Activated CD4-positive, alpha-beta T cell treated with anti-CD3 and anti-CD28 coated beads, Interleukin-2, amount 50 U/mL, for 16 hours (primary cell): ENCODE results near the gene PGAP3.
A peak's percentile ranks its signal among the peaks of the same experiment; 100 is the strongest.

Source experiments
- DNase-seq: peaks from one replicate; pipeline ENCODE4 v3.0.0-alpha.2; 2020

Gene PGAP3

DNA sequence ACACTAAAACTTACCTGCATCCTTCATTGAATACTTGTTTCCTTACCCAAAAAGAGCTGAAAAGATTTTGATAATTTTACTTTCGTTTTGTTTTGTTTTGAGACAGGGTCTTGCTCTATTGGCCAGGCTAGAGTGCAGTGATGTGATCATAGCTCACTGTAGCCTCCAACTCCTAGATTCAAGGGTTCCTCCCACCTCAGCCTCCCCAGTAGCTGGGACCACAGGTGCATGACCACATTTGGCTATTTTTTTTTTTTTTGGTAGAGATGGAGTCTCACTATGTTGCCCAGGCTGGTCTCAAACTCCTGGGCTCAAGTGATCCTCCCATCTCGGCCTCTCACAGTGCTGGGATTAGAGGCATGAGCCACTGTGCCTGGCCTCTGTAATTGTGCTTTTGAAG, 32.8 kb downstream of the PGAP3 start:
- DNase-seq, result no peak

DNA sequence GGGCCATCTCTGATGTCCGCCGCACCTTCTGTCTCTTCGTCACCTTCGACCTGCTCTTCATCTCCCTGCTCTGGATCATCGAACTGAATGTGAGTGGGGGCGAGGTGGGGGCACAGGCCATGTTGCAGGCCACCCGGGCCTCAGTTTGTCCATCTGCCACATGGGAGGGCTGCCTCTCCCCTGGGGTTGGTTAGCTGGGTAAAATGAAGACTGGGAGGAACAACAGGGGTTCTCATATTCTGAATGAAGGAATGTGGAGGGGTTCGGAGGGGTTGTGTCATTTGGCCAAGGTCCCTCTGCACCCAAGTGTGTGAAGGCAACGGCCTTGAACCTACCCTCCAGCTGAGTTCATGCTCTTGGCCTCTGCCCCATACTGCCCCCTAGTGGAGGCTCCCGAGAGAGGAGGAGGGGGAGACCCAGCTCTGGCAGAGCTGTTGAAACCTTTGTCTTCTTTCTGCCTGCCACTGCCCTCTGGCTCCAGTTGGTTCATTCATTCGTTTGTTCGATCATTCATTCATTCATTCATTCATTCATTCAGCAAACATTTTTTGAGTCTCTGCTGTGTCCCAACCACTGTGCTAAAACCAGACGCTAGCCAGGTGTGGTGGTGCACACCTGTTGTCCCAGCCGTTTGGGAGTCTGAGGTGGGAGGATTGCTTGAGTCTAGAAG, 34.1 kb downstream of the PGAP3 start:
- DNase-seq, result peak; percentile 79

DNA sequence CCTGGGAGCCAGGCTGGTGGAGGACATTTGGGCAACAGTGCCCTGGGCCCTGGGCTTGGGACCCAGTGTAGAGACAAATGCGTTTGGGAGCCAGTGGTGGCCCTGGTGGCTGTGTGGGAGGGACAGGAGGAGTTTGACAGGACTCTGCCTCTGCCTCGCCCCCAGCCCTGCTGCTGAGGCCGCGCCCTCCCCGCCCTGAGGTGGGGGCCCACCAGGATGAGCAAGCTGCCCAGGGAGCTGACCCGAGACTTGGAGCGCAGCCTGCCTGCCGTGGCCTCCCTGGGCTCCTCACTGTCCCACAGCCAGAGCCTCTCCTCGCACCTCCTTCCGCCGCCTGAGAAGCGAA, 34.6 kb downstream of the PGAP3 start:
- no peak for DNase-seq

DNA sequence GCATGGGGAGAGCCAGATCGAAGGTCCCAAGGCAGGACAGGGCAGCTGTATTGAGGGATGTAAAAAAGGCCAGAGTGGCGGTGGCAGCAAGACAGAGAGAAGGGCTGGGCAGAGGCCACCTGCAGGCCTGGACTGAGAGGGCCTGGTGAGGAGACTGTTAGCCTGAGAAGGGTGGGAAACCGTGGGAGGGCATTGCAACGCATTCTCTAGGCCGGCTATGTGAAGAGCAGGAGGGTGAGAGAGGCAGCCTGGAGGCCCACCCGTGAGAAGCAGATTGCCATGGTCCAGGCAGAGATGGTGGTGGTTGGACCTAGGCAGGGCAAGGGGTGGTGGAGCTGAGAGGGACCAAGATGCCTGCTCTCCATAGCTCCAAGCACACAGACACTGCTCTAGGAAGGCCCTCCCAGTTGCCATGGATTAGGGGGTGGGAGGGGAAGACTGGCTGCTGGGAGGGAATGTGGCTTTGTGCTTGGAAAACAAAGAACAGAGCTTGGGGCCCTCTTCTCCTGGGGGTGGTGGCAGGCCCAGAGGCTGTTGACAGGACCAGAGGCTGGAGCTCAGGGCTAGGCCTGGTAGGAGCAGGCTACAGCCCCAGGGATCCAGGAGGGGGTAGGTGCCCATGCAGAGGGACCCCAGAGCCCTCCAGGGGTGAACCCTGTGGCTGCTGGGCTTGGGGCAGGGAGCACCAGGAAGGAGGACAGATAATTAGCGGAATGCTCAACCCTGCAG, 35.1 kb downstream of the PGAP3 start:
- no peak for DNase-seq

DNA sequence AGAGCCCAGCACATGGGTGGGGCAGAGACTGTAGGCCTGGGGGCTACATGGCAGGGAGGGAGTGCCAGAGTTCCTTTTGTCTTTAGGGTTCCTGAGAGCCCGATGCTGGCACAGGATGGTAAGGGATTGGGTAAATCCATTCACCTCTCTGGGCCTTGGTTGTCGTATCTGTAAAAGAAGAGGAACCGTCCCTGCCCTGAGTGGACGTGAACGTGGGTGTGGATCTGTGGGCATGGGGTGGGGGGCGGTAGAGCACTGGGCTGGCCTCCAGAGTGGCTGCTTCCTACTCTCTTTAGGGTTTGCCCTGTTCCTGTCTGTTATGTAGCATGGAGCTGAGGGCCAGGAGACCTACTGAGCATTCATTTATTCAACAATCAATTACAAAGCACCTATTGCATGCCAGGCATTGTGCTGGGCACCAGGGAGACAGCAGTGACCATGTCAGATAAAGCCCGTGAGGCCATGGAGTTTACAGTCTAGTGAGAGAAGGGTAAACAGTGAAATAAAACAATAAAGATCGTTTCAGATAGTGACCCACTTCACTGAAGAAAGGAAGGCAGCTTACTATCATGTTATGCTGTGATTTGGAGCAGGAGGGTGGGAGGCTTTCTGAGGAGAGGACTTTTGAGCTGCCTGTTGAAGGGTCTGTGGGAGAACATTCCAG, 35.8 kb downstream of the PGAP3 start:
- DNase-seq, result no peak

DNA sequence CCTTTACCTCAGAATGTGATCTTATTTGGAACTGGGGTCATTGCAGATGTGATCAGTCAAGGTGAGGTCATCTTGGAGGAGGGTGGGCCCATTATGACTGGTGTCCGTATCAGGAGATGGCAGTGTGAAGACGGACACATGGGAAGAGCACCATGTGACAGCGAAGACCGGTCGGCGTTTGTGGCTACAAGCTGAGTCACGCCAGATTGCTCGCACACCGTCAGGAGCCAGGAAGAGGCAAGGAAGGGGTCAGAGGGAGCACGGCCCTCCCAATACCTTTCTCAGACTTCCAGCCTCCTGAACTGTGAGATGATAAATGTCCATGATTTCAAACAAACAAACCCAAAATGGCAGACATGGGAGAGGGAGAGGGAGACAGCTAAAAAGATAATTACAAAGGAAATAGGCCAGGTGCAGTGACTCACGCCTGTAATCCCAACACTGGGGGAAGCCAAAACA, 37.7 kb downstream of the PGAP3 start:
- no peak for DNase-seq

DNA sequence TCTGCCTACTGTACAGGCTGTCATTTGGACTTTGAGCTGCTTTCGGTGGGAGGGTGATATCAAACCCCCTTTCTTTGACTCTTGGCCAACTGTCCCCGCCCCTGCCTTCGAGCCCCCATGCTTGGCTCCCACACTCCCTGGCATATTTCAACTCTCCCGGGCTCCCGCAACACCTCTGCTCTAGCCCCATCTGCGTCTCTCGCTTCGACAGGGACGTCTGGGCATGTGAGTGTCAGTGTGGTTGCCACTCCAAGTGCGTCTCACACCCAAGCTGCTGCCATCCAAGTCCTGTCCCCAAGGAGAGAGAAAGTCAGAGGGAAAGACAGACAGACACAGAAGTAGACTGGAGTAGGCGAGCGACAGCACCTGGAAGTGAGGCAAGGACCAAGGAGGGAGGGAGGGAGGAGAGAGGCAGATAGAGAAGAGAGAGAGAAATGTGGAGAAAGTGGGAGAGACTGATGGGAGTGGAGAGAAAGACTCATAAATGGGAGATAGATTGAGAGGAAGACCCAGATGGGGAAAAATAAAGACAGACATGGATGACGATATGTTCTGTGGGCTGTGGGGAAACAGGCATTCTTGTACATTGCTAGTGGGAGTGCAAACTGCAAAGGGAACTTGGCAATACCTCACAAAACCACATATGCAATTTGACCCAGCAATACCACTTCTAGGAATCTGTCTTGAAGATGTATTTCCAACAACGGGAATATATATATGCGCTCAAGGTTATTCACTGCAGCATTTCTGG, 39.1 kb downstream of the PGAP3 start:
- no peak for DNase-seq

DNA sequence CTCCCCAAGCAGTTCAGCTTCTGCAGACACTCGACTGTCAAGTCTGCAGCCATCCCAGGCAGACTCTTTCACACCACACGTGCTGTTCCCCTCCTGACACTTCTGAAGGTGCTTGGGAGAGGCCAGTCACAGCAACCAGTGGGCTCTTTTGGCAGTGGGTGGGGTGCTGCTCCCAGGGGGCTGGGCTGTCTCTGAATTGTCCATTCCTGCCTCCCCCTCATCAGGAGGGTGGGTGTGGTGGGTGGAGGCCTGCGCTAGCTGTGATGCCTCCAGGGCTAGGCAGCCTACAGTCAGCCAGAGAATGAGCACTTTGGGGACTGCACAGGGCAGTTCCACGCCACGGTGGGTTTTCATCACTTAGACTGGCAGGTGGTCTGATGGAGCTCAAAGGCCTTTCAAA, 40.6 kb downstream of the PGAP3 start:
- no peak for DNase-seq

DNA sequence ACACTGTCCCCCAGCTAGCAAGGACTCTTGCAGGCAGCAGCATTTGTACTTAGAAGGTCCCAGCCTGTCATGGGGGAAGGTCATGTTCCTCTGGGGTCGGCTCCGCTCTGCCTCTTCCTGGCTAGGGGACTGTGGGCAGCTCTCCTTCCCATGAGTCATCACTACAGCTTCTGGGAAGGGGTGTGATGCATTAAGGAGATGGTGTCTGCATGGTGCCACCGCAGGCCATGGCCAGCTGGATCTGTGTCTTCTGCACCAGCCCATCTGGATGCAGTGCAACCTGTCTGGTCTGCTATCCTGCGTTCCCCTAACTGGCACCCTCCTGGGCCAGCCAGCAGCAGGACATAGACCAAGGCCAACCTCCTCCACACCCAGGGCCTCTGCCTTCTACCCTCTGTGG, 44.6 kb downstream of the PGAP3 start:
- no peak for DNase-seq

DNA sequence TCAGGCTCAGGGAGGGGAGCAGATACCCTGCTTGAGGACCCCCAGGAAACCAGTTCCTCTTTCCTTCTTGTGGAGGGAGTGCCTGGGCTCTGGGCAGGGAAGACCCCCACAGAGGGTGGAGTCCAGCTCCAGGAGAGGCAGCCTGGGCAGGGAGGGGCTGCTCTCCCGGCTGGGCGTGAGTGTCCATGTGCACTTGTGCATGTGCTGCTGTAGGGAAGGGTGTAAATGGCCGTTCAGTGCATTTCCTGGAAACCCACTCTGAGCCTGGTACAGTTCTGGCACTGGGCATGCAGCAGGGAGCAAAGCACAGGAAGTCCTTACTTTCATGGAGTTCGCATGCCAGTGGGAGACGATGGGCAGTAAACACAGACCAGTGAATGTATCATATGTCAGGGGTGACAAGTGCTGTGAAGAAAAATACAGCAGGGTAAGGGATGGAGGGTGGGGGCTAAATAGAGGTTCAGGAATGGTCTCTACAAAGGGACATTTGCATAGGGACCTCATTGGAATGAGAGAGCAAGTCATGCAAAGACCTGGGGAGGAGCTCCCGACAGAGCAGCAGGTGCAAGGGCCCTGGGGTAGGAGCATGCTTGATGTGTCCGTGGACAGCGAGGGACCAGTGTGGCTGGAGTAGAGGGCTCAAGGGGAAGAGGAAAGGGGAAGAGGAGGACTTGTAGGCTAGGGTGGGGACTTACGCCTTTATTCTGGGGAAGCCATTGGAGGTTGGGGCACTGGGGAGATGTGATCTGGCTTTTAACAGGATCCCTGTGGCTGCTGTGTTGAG, 45.4 kb downstream of the PGAP3 start:
- no peak for DNase-seq

DNA sequence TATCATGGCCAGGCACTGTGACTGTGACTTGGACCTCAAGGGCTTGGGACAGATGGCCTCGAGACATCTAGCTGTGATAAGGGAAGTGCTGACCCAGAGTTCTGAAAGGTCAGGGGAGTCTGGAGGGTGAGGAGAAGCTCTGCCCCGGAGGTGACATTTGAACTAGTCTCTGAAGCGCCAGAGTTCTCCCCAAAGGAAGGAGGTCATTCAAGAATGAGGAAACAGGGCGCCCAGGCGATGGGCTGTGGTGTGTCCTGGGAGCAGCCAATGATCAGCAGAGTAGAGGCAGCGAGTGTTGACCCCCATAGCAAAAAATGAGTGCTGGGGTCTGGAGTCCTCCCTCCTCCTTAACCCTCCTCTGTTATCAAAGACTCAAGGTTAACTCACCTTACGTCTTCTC, 46.0 kb downstream of the PGAP3 start:
- DNase-seq, result no peak

DNA sequence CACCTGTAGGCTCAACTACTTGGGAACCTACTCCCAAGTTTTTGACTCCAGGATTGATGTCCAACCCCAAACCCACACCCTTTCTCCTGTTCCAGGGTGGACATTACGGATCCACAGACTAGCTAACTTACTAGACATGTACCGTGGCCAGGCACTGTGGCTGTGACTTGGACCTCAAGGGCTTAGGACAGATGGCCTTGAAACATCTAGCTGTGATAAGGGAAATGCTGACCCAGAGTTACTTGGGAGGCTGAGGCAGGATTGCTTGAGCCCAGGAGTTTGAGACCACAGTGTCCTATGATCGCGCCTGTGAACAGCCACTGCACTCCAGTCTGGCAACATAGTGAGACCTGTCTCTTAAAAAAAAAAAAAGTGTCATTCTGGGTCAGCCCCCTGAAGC, 46.8 kb downstream of the PGAP3 start:
- DNase-seq, result no peak

DNA sequence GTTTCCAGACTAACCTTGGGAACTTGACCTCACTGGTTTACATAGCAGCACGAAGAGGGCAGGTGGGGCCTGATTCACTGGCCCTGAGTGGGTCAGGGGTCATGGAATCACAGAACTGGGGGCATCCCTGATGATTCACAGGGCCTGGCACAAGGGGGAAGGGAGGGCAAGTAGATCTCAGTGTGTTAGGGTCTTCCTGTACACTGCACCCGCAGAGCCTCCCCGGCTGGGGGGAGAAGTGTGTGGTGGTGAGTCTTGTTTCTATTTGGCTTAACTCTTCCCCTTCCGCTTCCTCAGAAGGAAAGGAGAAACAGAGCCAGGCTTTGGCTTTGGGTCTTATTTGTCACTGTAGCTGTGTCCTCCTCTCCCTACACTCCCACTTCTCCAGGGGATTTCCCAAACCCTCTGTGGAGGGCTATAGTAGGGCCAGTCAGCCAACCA, 47.2 kb downstream of the PGAP3 start:
- DNase-seq, result no peak

DNA sequence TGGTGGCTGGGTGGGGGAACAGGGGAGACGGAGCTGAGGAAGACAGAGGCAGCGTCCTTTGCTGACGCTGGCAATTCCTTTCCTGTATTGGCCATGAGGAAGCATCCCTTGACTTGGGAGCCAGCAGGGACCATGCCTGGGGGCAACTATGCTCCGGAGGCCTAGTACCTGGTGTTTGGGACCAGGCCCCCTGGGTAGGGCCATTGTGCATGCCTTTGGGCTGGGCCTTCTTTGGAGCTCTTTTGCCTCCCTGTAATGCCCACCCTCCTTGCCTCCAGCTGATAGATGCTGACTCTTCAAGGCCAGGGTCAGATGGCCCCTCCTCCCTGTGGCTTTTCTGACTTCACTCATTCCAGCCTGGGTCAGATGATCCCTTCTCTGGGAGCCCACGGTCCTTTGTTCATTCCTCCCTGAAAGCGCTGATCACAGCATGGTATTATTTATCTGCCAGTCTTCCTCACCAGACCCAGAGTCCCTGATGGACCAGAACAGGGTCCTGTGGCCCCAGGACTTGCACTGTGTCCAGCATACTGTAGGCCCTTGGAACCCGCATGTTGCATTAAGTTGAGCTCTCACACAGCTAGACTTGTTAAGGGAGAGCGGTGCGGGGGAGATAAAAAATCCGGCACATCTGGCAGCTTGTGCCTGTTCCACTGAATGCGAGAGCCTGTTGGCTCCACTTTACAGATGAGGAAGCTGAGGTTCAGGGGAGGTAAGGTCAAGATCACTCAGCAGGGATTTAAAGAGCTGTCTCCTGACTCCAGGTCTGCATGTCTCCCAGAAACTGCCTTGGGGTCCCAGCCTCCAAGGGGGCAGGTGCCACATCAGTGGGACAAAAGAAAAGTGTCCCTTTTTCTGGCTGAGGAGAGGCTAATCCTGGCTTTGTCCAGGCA, 48.0 kb downstream of the PGAP3 start:
- no peak for DNase-seq

DNA sequence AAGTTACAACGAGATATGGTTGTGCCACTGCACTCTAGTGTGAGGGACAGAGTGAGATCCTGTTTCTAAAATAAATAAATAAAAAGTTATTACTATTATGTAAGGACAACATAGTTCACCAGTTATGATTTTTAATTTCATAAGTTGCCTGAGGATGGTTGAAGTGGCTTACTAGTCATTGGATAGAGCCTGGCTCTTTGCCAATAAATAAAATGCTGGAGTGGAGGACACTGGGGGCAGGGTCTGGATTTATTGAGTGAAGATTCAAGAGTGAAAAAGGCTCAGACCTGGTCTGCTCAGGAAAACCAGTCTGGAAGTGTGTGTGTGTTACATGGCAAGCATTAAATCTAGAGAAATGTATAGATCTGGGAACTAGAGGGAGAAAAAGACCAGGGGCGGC, 48.8 kb downstream of the PGAP3 start:
- no peak for DNase-seq

DNA sequence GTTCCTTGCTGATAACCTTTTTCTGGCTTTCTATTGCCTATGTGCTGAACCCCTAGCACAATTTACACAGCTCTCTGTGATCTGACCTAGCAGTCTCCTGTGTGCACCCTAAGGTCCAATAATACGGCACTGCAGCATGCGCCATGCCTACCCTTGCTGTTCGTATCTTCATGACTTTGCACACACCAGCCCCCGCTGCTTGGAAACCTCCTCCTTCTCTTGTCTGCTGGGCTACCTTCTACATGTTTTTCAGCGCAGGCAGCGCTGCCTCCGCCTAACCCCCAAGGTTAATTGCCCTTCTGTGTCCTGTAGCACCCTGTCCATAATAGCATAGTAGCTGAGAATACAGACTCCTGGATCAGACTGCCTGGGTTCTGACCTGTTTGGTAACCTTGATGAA, 49.5 kb downstream of the PGAP3 start:
- no peak for DNase-seq

DNA sequence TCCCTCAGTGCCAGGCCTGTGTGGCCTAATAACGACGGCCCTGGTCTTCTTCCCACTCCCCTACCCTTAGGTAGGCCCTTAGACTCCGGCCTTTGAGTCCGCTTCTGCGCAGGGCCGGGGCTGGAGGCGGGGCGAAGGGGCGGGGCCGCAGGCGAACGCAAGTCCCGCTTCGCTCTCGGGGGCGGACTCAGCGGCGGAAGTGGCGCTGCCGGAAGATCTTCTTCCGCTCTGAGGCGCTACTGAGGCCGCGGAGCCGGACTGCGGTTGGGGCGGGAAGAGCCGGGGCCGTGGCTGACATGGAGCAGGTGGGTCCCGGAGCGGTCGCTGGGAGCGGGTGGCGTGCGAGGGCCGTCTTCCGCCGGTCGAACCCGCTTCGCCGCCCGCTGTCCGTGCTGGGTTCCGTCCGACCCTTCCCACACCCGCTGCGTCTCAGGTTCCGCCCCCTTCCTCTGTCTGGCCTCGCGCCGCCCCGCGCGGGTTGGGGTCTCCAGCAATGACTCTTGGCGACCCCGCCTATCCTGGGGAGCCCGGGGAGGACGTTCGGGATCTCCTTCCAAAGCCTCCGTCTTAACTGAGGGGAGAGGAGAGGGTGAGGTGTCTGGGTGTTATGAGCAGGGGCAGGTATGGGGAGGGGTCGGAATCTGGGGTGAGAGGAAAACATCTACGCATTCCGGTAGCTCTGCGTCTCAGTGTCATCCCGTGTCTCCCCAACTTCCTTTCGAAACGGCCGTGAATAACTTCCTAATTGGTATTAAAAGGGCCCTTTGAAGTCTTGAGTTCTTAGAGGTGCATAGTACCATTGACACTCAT, 50.7 kb downstream of the PGAP3 start, which contains the start of gene STARD3:
TSS of gene STARD3 (plus strand) at position 218 of the 810 bp plus-strand sequence. CDS start 16,388 bp downstream, outside the sequence.
- DNase-seq, result peak; percentile 92

DNA sequence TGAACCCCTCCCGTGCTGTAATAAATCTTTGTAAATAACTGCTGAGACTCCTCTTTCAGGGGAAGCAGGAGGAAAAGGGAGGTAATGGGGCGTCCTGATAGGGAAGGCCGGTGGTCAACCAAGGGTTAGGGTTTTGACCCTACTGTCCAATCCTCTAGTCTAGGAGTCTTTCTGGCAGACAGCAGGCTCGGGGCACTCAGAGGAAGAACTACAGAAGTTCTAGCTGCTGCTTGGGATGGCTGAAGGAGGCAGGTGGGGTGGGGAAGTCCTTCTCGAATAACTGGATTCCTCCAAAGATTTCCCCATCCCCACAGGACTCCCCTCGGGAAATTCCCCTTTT, 51.3 kb downstream of the PGAP3 start:
- DNase-seq, result no peak

DNA sequence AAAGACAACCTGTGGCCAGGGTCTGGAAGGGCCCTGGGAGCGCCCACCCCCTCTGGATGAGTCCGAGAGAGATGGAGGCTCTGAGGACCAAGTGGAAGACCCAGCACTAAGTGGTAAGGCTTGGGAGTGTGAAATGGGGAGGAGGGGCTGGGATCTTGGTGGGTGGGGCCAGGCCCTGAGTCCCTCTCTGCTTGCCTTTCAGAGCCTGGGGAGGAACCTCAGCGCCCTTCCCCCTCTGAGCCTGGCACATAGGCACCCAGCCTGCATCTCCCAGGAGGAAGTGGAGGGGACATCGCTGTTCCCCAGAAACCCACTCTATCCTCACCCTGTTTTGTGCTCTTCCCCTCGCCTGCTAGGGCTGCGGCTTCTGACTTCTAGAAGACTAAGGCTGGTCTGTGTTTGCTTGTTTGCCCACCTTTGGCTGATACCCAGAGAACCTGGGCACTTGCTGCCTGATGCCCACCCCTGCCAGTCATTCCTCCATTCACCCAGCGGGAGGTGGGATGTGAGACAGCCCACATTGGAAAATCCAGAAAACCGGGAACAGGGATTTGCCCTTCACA, 52.2 kb downstream of the PGAP3 start:
- DNase-seq, result no peak

DNA sequence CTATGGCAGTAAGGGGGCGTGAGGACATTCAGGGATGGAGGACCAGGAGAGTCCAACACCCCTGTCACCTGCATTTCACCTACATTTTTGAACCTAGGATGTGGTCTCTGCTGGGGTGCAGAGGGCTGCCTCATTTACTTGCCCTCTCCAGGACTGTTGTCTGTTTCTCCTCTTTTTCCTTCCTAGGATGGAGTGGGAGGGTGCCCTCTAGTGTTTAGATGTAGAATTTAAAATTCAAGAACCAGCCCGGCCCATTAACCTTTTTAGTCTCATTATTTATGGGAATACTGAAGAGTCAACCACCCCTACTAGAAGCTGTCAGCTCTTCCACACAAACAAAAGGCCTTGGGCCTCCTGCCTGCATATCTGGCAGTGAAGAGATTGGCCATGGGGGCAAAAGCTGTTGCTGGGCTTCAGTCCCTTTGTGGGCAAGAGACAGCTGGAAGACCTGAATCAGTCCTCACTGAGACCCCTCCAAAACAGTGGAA, 53.4 kb downstream of the PGAP3 start:
- DNase-seq, result peak; percentile 45
